Suprapubic skin (tissue), 4 donors: ENCODE data around the gene SLC27A5. TPM values are rescaled to one million over a fixed set of nuclear protein-coding genes. Genes with fewer than 3 reads are reported as not detected.

Experiments used
- DNase-seq, 2 donors: peaks; one replicate each; pipeline ENCODE4 v3.0.0-alpha.2; 2019; ENCODE audit warnings: low spot score in 2 of 2
- H3K27ac ChIP-seq: fragments of 200-600 bp; sonication (generic); one replicate; pipeline ENCODE4 v1.5.1; 2019
- H3K27me3 ChIP-seq: fragments of 200-600 bp; sonication (generic); one replicate; pipeline ENCODE4 v1.5.1; 2019
- H3K36me3 ChIP-seq: fragments of 200-600 bp; sonication (generic); one replicate; pipeline ENCODE4 v1.5.1; 2019
- H3K4me1 ChIP-seq: fragments of 200-600 bp; sonication (generic); one replicate; pipeline ENCODE4 v1.5.1; 2019
- H3K4me3 ChIP-seq: fragments of 200-600 bp; sonication (generic); one replicate; pipeline ENCODE4 v1.5.1; 2019; ENCODE audit warnings: mild to moderate bottlenecking
- H3K9me3 ChIP-seq: fragments of 200-600 bp; sonication (generic); one replicate; pipeline ENCODE4 v1.5.1; 2019
- CTCF ChIP-seq, 2 donors: fragments of 200-600 bp in 1 of 2; fragments of 450-650 bp in 1 of 2; sonication (generic) in 1 of 2; IDR thresholded peaks; one replicate each; pipeline ENCODE4 v1.5.1; 2016 to 2019; ENCODE audit warnings: antibody characterized with exemption in 2 of 2, mild to moderate bottlenecking in 1 of 2, moderate library complexity in 1 of 2
- EP300 ChIP-seq: sonication (generic); formaldehyde crosslinking; IDR thresholded peaks from one replicate; pipeline ENCODE4 v1.6.1; 2017; ENCODE audit warnings: antibody characterized with exemption
- POLR2A ChIP-seq, 2 donors: fragments of 450-650 bp; IDR thresholded peaks; one replicate each; pipeline ENCODE4 v1.6.1; 2017; ENCODE audit warnings: antibody characterized with exemption in 2 of 2, mild to moderate bottlenecking in 2 of 2, moderate library complexity in 2 of 2
- POLR2AphosphoS5 ChIP-seq, 3 donors: sonication (generic); formaldehyde crosslinking; IDR thresholded peaks; one replicate each; pipeline ENCODE4 v1.6.1; 2017; ENCODE audit warnings: antibody characterized with exemption in 3 of 3
- WGBS: methylation state at CpG from one replicate; pipeline ENCODE4 v1.1.5; 2018; 5-methylcytosine and 5-hydroxymethylcytosine counted together
- total RNA-seq, 4 donors: library from RNA; depleted of rRNA; stranded (reverse); fragments of >200 nt; gene quantifications; one replicate each; pipeline ENCODE4 v1.1.0, GENCODE V29; 2016

Gene SLC27A5
- total RNA-seq, 4 donors from 2014 or later, result 2.1 to 19.1 (median 10.7) TPM

- H3K27me3 ChIP-seq, result no peaks in the 10 kb centered on the region
- peaks cover 64% of the 10 kb centered on the region for H3K4me1 ChIP-seq
- no peak for DNase-seq
- no peak for TF ChIP-seq POLR2A (IDR thresholded peaks at IDR 0.05)
- no peak for TF ChIP-seq EP300
- H3K27ac ChIP-seq, result no peak overlapping the region
- H3K9me3 ChIP-seq, result no peaks in the 10 kb centered on the region
- WGBS, result 91% methylated on average over 18 of the region's 25 CpGs
- H3K36me3 ChIP-seq, result peaks cover 20% of the 10 kb centered on the region
- H3K4me3 ChIP-seq, result no peak overlapping the region
Measured at GRCh38 chr19:58516246-58516836, 4.5 kb upstream of the SLC27A5 start.

DNA sequence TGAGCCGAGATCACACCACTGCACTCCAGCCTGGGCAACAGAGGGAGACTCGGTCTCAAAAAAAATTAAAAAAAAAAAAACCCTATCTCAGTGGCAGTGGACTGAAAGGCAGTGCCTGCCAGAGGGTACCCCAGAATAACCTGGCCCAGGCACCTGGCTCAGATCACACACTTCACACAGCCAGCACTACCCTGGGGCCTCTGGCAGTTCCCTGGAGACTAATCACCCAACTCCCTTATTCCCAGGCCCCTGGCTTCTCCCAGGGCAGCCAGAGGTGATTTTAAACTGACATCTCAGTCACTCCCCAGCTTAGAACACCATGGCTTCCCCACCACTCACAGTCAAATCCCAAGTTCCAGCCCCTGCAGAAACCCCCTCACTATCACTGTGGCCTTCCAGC, 3.5 kb upstream of the SLC27A5 start:
- Histone ChIP-seq H3K27ac (no peak overlapping the region), H3K4me3 (no peak overlapping the region), H3K36me3 (peaks cover 20% of the 10 kb centered on the region), H3K4me1 (peaks cover 59% of the 10 kb centered on the region), H3K27me3 (no peaks in the 10 kb centered on the region), H3K9me3 (no peaks in the 10 kb centered on the region)
- no peak for DNase-seq
- 100% methylated on average over 2 of the region's 2 CpGs for WGBS
- no peak for TF ChIP-seq POLR2AphosphoS5 (IDR thresholded peaks at IDR 0.05)
- TF ChIP-seq POLR2A (IDR thresholded peaks at IDR 0.05), result no peak
- TF ChIP-seq CTCF (IDR thresholded peaks at IDR 0.05), result no peak
- no peak for TF ChIP-seq EP300

GRCh38 chr19:58514564-58515022, 2.8 kb upstream of the SLC27A5 start:
- DNase-seq, result no peak
- H3K27me3 ChIP-seq, result no peaks in the 10 kb centered on the region
- H3K9me3 ChIP-seq, result no peaks in the 10 kb centered on the region
- peak overlapping the region; percentile 31 for H3K27ac ChIP-seq
- H3K4me1 ChIP-seq, result peaks cover 56% of the 10 kb centered on the region
- no peak for TF ChIP-seq POLR2A (IDR thresholded peaks at IDR 0.05)
- TF ChIP-seq CTCF (IDR thresholded peaks at IDR 0.05), result no peak
- no peak for TF ChIP-seq EP300
- TF ChIP-seq POLR2AphosphoS5 (IDR thresholded peaks at IDR 0.05), result no peak
- WGBS, result 45% methylated on average over 3 of the region's 3 CpGs
- peaks cover 20% of the 10 kb centered on the region for H3K36me3 ChIP-seq
- peak overlapping the region; percentile 42 for H3K4me3 ChIP-seq

- WGBS, result 17% methylated on average over 36 of the region's 66 CpGs
- peak; percentile 91 for DNase-seq
- peak overlapping the region; percentile 52 for H3K27ac ChIP-seq
- H3K4me1 ChIP-seq, result peaks cover 53% of the 10 kb centered on the region
- H3K36me3 ChIP-seq, result peaks cover 20% of the 10 kb centered on the region
- TF ChIP-seq POLR2A (IDR thresholded peaks at IDR 0.05) (no peak), POLR2AphosphoS5 (IDR thresholded peaks at IDR 0.05) (peak in 1 of 3 donors; percentile 74), CTCF (IDR thresholded peaks at IDR 0.05) (peak; percentile 84 to 97), EP300 (no peak)
- H3K4me3 ChIP-seq, result peak overlapping the region; percentile 42
- no peaks in the 10 kb centered on the region for H3K27me3 ChIP-seq
- H3K9me3 ChIP-seq, result no peaks in the 10 kb centered on the region
Measured at GRCh38 chr19:58513694-58514563, 2.1 kb upstream of the SLC27A5 start.

GRCh38 chr19:58513213-58513693, 1.5 kb upstream of the SLC27A5 start:
- peaks cover 47% of the 10 kb centered on the region for H3K4me1 ChIP-seq
- no peaks in the 10 kb centered on the region for H3K9me3 ChIP-seq
- no peaks in the 10 kb centered on the region for H3K27me3 ChIP-seq
- peak overlapping the region; percentile 52 for H3K27ac ChIP-seq
- TF ChIP-seq POLR2AphosphoS5 (IDR thresholded peaks at IDR 0.05), result no peak
- no peak for TF ChIP-seq EP300
- TF ChIP-seq POLR2A (IDR thresholded peaks at IDR 0.05), result no peak
- TF ChIP-seq CTCF (IDR thresholded peaks at IDR 0.05), result no peak
- H3K4me3 ChIP-seq, result no peak overlapping the region
- DNase-seq, result no peak
- 94% methylated on average over 5 of the region's 10 CpGs for WGBS
- H3K36me3 ChIP-seq, result peaks cover 20% of the 10 kb centered on the region
